Measurements from ENCODE around the gene TRAPPC3L.

TRAPPC3L gene

DNA sequence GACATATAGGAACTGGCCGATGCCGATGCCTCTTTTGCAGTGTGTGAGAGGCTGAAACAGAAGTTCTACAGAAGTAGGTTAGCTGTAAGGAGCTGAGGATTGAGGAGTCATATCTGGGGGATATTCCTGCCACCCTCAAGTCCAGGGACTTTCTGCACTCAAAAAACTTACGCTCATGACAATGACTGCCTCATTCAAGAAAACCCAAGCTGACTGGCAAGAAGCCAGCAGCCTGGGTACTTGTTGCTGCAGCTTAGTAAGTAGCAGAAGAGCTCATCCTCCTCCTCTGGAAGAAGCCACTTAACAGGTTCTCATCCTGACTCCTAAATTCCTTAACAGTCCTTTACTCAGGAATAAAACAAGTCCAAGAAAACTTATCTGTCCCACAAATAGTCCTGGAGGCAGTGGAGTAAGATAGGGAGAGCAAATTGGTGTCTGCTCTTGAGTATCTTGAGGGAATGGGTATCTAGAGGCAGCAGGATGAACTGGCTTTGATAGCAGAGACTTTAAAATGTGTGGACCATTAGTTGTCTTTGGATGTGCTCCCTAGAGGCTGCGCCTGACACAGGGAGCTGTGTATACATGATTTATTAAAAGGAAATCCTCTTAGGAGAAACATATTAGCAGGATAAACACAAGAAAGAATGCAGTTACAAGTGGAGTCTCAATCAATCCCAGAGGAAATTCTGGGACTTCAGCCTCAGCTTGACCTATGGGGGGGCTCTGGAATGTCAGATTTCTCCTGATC is 26.7 kb downstream of the TRAPPC3L start:
- H3K36me3 ChIP-seq (ENCODE audit: insufficient read depth, low read length), result no peaks in the 10 kb centered on the region
- ATAC-seq (ENCODE audit: insufficient read depth, low read depth) (no peak), DNase-seq (no peak)
- H2AFZ ChIP-seq (ENCODE audit: low read depth, low read length), result no peak overlapping the region
- H3K27ac ChIP-seq (ENCODE audit: low read length), result no peak overlapping the region
- no peak overlapping the region for H3K4me2 ChIP-seq (ENCODE audit: insufficient read depth, low read length)
- no peak overlapping the region for H3K9ac ChIP-seq (ENCODE audit: low read depth, low read length)
- H3K27me3 ChIP-seq (ENCODE audit: insufficient read depth, low read length, poor library complexity), result peaks cover 11% of the 10 kb centered on the region
- no peaks in the 10 kb centered on the region for H3K4me1 ChIP-seq (ENCODE audit: insufficient read depth, low read length)
- no peak overlapping the region for H3K4me3 ChIP-seq (ENCODE audit: low read depth in 1 of 2, low read length in 2 of 2)
- no peaks in the 10 kb centered on the region for H3K9me3 ChIP-seq (ENCODE audit: insufficient read depth, low read length, severe bottlenecking)
- TF ChIP-seq CTCF (IDR thresholded peaks at IDR 0.05; ENCODE audit: borderline replicate concordance, extremely low read depth, low read length, poor library complexity, severe bottlenecking), result no peak
- TF ChIP-seq EZH2 (IDR thresholded peaks at IDR 0.05; ENCODE audit: borderline replicate concordance, low read depth, low read length, severe bottlenecking), result no peak
- no peaks in the 10 kb centered on the region for H4K20me1 ChIP-seq (ENCODE audit: insufficient read depth, low read length)
- no peaks in the 10 kb centered on the region for H3K79me2 ChIP-seq (ENCODE audit: insufficient read depth, low read length)

GRCh38 chr6:116515141-116515540 is 30.3 kb downstream of the TRAPPC3L start:
- Histone ChIP-seq H3K27ac (ENCODE audit: low read length) (no peak overlapping the region), H3K4me1 (ENCODE audit: insufficient read depth, low read length) (no peaks in the 10 kb centered on the region), H3K79me2 (ENCODE audit: insufficient read depth, low read length) (no peaks in the 10 kb centered on the region), H3K9ac (ENCODE audit: low read depth, low read length) (no peak overlapping the region), H3K27me3 (ENCODE audit: insufficient read depth, low read length, poor library complexity) (peaks cover 11% of the 10 kb centered on the region), H2AFZ (ENCODE audit: low read depth, low read length) (no peak overlapping the region), H3K9me3 (ENCODE audit: insufficient read depth, low read length, severe bottlenecking) (no peaks in the 10 kb centered on the region), H3K36me3 (ENCODE audit: insufficient read depth, low read length) (no peaks in the 10 kb centered on the region), H3K4me3 (ENCODE audit: low read depth in 1 of 2, low read length in 2 of 2) (no peak overlapping the region), H3K4me2 (ENCODE audit: insufficient read depth, low read length) (no peak overlapping the region), H4K20me1 (ENCODE audit: insufficient read depth, low read length) (no peaks in the 10 kb centered on the region)
- ATAC-seq (ENCODE audit: insufficient read depth, low read depth), result no peak
- TF ChIP-seq CTCF (IDR thresholded peaks at IDR 0.05; ENCODE audit: borderline replicate concordance, extremely low read depth, low read length, poor library complexity, severe bottlenecking) (no peak), EZH2 (IDR thresholded peaks at IDR 0.05; ENCODE audit: borderline replicate concordance, low read depth, low read length, severe bottlenecking) (no peak)
- no peak for DNase-seq

- peaks cover 11% of the 10 kb centered on the region for H3K27me3 ChIP-seq (ENCODE audit: insufficient read depth, low read length, poor library complexity)
- H4K20me1 ChIP-seq (ENCODE audit: insufficient read depth, low read length), result no peaks in the 10 kb centered on the region
- no peak for ATAC-seq (ENCODE audit: insufficient read depth, low read depth)
- H3K79me2 ChIP-seq (ENCODE audit: insufficient read depth, low read length), result no peaks in the 10 kb centered on the region
- TF ChIP-seq EZH2 (IDR thresholded peaks at IDR 0.05; ENCODE audit: borderline replicate concordance, low read depth, low read length, severe bottlenecking) (no peak), CTCF (IDR thresholded peaks at IDR 0.05; ENCODE audit: borderline replicate concordance, extremely low read depth, low read length, poor library complexity, severe bottlenecking) (no peak)
- no peaks in the 10 kb centered on the region for H3K9me3 ChIP-seq (ENCODE audit: insufficient read depth, low read length, severe bottlenecking)
- no peaks in the 10 kb centered on the region for H3K4me1 ChIP-seq (ENCODE audit: insufficient read depth, low read length)
- no peak overlapping the region for H2AFZ ChIP-seq (ENCODE audit: low read depth, low read length)
- no peak for DNase-seq
- no peak overlapping the region for H3K27ac ChIP-seq (ENCODE audit: low read length)
- H3K36me3 ChIP-seq (ENCODE audit: insufficient read depth, low read length), result no peaks in the 10 kb centered on the region
- H3K4me2 ChIP-seq (ENCODE audit: insufficient read depth, low read length), result no peak overlapping the region
- no peak overlapping the region for H3K4me3 ChIP-seq (ENCODE audit: low read depth in 1 of 2, low read length in 2 of 2)
- no peak overlapping the region for H3K9ac ChIP-seq (ENCODE audit: low read depth, low read length)
These were observed 31.4 kb downstream of the TRAPPC3L start for GRCh38 chr6:116514111-116514510.
